PC-9 (cell line): ENCODE results near the gene BCL11B. TPM values are rescaled to one million over a fixed set of nuclear protein-coding genes. Genes with fewer than 3 reads are reported as not detected.

ENCODE experiments used
- BruUV-seq: library from RNA; stranded (reverse); fragments of 400-500 nt; replicated peaks from 2 replicates; lab custom pipeline; 2021; lab: Mats Ljungman, UMichigan
- CTCF ChIA-PET: fragments of 300-600 bp; sonication (Branson Sonifier 250); formaldehyde crosslinking; loops from one replicate; lab custom pipeline; 2022; ENCODE audit warnings: antibody characterized with exemption; lab: Charles Lee
- POLR2A ChIA-PET: fragments of 300-600 bp; sonication (Branson Sonifier 250); formaldehyde crosslinking; loops from one replicate; lab custom pipeline; 2022; ENCODE audit warnings: antibody characterized with exemption; ENCODE audit not compliant: unreplicated experiment; lab: Charles Lee
- DNase-seq, 2 experiments: peaks; one replicate each; pipeline versions ENCODE4 v3.0.0 to v3.0.0-alpha.2; 2015 to 2022; ENCODE audit warnings: mixed read lengths in 1 of 2
- H2AFZ ChIP-seq: fragments of 200-600 bp; sonication (generic); 2 replicates; pipeline ENCODE4 v1.8.1; 2017; ENCODE audit warnings: antibody characterized with exemption
- H3F3A ChIP-seq: fragments of 200-600 bp; sonication (generic); 2 replicates; pipeline ENCODE4 v1.8.1; 2017; ENCODE audit warnings: antibody characterized with exemption, mild to moderate bottlenecking, low read depth; ENCODE audit not compliant: insufficient read depth
- H3K27ac ChIP-seq: fragments of 200-600 bp; sonication (generic); 2 replicates; pipeline ENCODE4 v1.6.1; 2016; ENCODE audit warnings: mixed run types
- H3K27me3 ChIP-seq: fragments of 200-600 bp; sonication (generic); 2 replicates; pipeline ENCODE4 v1.6.1; 2016; ENCODE audit warnings: low read depth, mixed run types; ENCODE audit not compliant: insufficient read depth
- H3K36me3 ChIP-seq: fragments of 200-600 bp; sonication (generic); 2 replicates; pipeline ENCODE4 v1.6.1; 2016; ENCODE audit warnings: low read depth, mixed run types
- H3K4me1 ChIP-seq: fragments of 200-600 bp; sonication (generic); replicated peaks from 2 replicates; pipeline ENCODE4 v1.6.1; 2016; ENCODE audit warnings: mixed run types; ENCODE audit not compliant: insufficient read depth
- H3K4me2 ChIP-seq: fragments of 200-600 bp; sonication (generic); 2 replicates; pipeline ENCODE4 v1.6.1; 2017; ENCODE audit warnings: mixed run types
- H3K4me3 ChIP-seq: fragments of 200-600 bp; sonication (generic); 2 replicates; pipeline ENCODE4 v1.6.1; 2016; ENCODE audit warnings: mixed run types
- H3K79me2 ChIP-seq: fragments of 200-600 bp; sonication (generic); 2 replicates; pipeline ENCODE4 v1.6.1; 2017; ENCODE audit warnings: low read depth, mixed run types
- H3K9me2 ChIP-seq: fragments of 200-600 bp; sonication (generic); 2 replicates; pipeline ENCODE4 v1.8.1; 2017; ENCODE audit warnings: mild to moderate bottlenecking; ENCODE audit not compliant: insufficient read depth
- H3K9me3 ChIP-seq: fragments of 200-600 bp; sonication (generic); 2 replicates; pipeline ENCODE4 v1.8.1; 2016; ENCODE audit warnings: low read depth; ENCODE audit not compliant: insufficient read depth
- H4K20me1 ChIP-seq: fragments of 200-600 bp; sonication (generic); 2 replicates; pipeline ENCODE4 v1.8.1; 2017; ENCODE audit not compliant: insufficient read depth
- CTCF ChIP-seq: fragments of 200-600 bp; sonication (generic); conservative IDR thresholded peaks from 2 replicates; pipeline ENCODE4 v1.6.1; 2017; ENCODE audit warnings: mixed run types, antibody characterized with exemption, mild to moderate bottlenecking, moderate library complexity
- EZH2 ChIP-seq: fragments of 200-600 bp; sonication (generic); IDR thresholded peaks from 2 replicates; pipeline ENCODE4 v1.8.0; 2017; ENCODE audit warnings: antibody characterized with exemption, low read depth
- intact Hi-C: fragments of 100-400 bp; cut with micrococcal nuclease; formaldehyde crosslinking; loops from one replicate; pipeline ENCODE4 v1.10.0; 2022; ENCODE audit not compliant: unreplicated experiment
- total RNA-seq: library from RNA; stranded (reverse); gene quantifications from 2 replicates; pipeline ENCODE4 v1.2.3, GENCODE V29; 2021

BCL11B gene
- total RNA-seq, 1 experiment from 2014 or later: not detected

GRCh38 chr14:99189201-99189801, 82.7 kb downstream of the BCL11B start:
- intact Hi-C loops: no loop called here
- H3K27ac ChIP-seq: no peak overlapping the region
- H3K36me3 ChIP-seq: no peaks in the 10 kb centered on the region
- no peaks in the 10 kb centered on the region for H3K4me1 ChIP-seq
- no peaks in the 10 kb centered on the region for H3K79me2 ChIP-seq
- BruUV-seq: no TSS peak
- no peaks in the 10 kb centered on the region for H3F3A ChIP-seq
- no peak overlapping the region for H3K4me2 ChIP-seq
- no peaks in the 10 kb centered on the region for H3K9me3 ChIP-seq
- no peaks in the 10 kb centered on the region for H4K20me1 ChIP-seq
- ChIA-PET CTCF (no interaction called here), POLR2A (no interaction called here)
- H3K4me3 ChIP-seq: no peak overlapping the region
- no peak overlapping the region for H2AFZ ChIP-seq
- H3K9me2 ChIP-seq: no peaks in the 10 kb centered on the region
- no peak for DNase-seq
- H3K27me3 ChIP-seq: peaks cover 83% of the 10 kb centered on the region
- TF ChIP-seq EZH2 (no peak), CTCF (no peak)

GRCh38 chr14:99188731-99189191, 83.2 kb downstream of the BCL11B start:
- H3K4me3 ChIP-seq: no peak overlapping the region
- intact Hi-C loops: no loop called here
- no peaks in the 10 kb centered on the region for H3K79me2 ChIP-seq
- no peaks in the 10 kb centered on the region for H3K36me3 ChIP-seq
- H3K27me3 ChIP-seq: peaks cover 85% of the 10 kb centered on the region
- no peaks in the 10 kb centered on the region for H3F3A ChIP-seq
- BruUV-seq: no TSS peak
- H3K27ac ChIP-seq: no peak overlapping the region
- no peak overlapping the region for H3K4me2 ChIP-seq
- TF ChIP-seq EZH2 (no peak), CTCF (no peak)
- H2AFZ ChIP-seq: no peak overlapping the region
- ChIA-PET POLR2A (no interaction called here), CTCF (no interaction called here)
- H3K9me2 ChIP-seq: no peaks in the 10 kb centered on the region
- no peak for DNase-seq
- no peaks in the 10 kb centered on the region for H4K20me1 ChIP-seq
- no peaks in the 10 kb centered on the region for H3K9me3 ChIP-seq
- H3K4me1 ChIP-seq: no peaks in the 10 kb centered on the region

GRCh38 chr14:99187858-99188257, 84.1 kb downstream of the BCL11B start:
- POLR2A ChIA-PET: no interaction called here
- no TSS peak for BruUV-seq
- Histone ChIP-seq H3K27ac (no peak overlapping the region), H3F3A (no peaks in the 10 kb centered on the region), H3K9me2 (no peaks in the 10 kb centered on the region), H4K20me1 (no peaks in the 10 kb centered on the region), H3K9me3 (no peaks in the 10 kb centered on the region), H2AFZ (no peak overlapping the region), H3K4me2 (no peak overlapping the region), H3K27me3 (peaks cover 80% of the 10 kb centered on the region), H3K4me3 (no peak overlapping the region), H3K4me1 (no peaks in the 10 kb centered on the region), H3K79me2 (no peaks in the 10 kb centered on the region), H3K36me3 (no peaks in the 10 kb centered on the region)
- no peak for DNase-seq
- CTCF ChIA-PET: no interaction called here
- no peak for TF ChIP-seq CTCF
- TF ChIP-seq EZH2: no peak
- intact Hi-C loops: no loop called here
